GM12801 (cell line): ENCODE measurements around the gene SOS1.

Source experiments
- TF ChIP-seq, protein P1 (sequence below): IDR thresholded peaks from one replicate; pipeline ENCODE4 v1.5.1; 2011; ENCODE audit warnings: control low read depth; ENCODE audit not compliant: insufficient read length; ENCODE audit errors: extremely low read depth

Gene SOS1

GRCh38 chr2:39144416-39144815 lies 23.6 kb upstream of the SOS1 start:
- TF ChIP-seq, protein P1, sequence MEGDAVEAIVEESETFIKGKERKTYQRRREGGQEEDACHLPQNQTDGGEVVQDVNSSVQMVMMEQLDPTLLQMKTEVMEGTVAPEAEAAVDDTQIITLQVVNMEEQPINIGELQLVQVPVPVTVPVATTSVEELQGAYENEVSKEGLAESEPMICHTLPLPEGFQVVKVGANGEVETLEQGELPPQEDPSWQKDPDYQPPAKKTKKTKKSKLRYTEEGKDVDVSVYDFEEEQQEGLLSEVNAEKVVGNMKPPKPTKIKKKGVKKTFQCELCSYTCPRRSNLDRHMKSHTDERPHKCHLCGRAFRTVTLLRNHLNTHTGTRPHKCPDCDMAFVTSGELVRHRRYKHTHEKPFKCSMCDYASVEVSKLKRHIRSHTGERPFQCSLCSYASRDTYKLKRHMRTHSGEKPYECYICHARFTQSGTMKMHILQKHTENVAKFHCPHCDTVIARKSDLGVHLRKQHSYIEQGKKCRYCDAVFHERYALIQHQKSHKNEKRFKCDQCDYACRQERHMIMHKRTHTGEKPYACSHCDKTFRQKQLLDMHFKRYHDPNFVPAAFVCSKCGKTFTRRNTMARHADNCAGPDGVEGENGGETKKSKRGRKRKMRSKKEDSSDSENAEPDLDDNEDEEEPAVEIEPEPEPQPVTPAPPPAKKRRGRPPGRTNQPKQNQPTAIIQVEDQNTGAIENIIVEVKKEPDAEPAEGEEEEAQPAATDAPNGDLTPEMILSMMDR: no peak

- TF ChIP-seq, protein P1: no peak
Observed at GRCh38 chr2:39142904-39143605, 22.2 kb upstream of the SOS1 start.

- TF ChIP-seq, protein P1: no peak
Observed at GRCh38 chr2:39141334-39142271, 20.8 kb upstream of the SOS1 start.

DNA sequence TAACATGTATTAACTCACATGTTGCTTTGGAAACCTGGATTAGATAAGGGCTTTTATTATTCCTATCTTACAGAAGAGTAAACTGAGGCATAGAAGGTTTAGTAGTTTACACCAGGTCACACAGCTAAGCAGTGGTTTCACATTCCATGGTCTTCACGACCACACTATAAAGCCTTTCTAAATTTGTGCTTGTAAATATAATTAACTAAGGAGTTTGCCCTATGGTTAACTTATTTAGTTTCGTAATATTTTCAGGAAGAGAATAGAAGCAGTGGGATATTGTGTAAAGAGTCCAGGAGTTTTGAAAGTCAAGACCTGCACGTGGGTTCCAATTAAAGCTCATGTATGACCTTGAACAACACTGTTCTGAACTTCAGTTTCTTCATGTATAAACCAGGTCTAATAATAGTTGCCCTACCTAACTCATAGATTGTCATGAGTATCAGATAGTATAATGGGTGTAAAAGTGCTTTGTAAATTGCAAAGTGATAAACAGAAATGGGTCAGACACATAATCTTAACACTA lies 19.5 kb upstream of the SOS1 start:
- TF ChIP-seq, protein P1: no peak

- TF ChIP-seq, protein P1: no peak
Observed at GRCh38 chr2:39139511-39140237, 18.8 kb upstream of the SOS1 start.

DNA sequence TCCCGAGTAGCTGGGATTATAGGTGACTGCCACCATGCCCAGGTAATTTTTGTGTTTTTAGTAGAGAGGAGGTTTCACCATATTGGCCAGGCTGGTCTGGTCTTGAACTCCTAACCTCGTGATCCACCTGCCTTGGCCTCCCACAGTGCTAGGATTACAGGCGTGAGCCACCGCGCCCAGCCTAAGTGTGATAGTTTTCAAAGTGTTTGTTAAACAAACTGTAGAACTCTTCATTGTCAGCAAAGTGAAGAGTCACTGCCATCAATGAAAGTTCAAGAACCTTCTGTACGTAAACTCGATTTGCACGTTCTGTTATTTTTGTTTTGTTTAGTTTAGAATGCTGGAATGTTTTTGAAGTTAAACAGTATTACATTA lies 18.0 kb upstream of the SOS1 start:
- TF ChIP-seq, protein P1: no peak

DNA sequence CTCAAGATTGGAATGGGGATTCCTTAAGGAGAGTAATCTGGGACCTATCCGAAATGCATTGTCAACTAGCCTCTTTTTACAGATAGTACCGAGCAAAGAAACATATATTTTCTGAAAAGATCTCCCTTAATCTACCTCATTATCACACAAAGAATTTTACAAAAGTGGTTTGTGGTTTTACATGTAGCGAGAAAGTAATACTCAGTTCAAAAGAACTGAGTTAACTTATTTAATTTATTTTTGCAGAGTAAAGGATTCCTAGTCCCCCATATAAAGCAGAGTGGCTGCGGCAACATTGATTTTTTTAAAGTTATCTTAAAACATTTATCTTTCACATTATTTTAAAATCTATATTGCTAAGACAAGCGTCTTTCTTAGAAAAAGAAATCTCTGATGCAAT lies 15.9 kb upstream of the SOS1 start:
- TF ChIP-seq, protein P1: no peak
